HG03064 (cell line): ENCODE data around the gene CCDC73.
"Not testable (repeated sequence)": the region's sequence is repeated elsewhere in the genome, so short reads cannot be mapped to it uniquely, and the experiment has no call there.

Experiments used
- ATAC-seq: cut with Tn5 transposase; IDR thresholded peaks from one replicate; pipeline ENCODE4 v1.9.1; 2021; ENCODE audit warnings: low read depth; ENCODE audit not compliant: unreplicated experiment

Gene CCDC73

GRCh38 chr11:32794439-32794838, at the start of gene CCDC73:
Gene CCDC73 (minus strand): TSS chr11:32794662. CDS start chr11:32760243, 34,419 bp downstream.
- no peak for ATAC-seq

GRCh38 chr11:32843544-32843943, 49.1 kb upstream of the CCDC73 start:
- no peak for ATAC-seq

- ATAC-seq, result no peak
These were observed 46.1 kb upstream of the CCDC73 start for GRCh38 chr11:32840587-32840986.

- no peak for ATAC-seq
These were observed 44.8 kb upstream of the CCDC73 start for GRCh38 chr11:32839308-32839707.

GRCh38 chr11:32838505-32839274, 44.2 kb upstream of the CCDC73 start:
- ATAC-seq, result no peak

- no peak for ATAC-seq
These were observed 42.5 kb upstream of the CCDC73 start for GRCh38 chr11:32836946-32837345.

GRCh38 chr11:32833921-32834320, 39.5 kb upstream of the CCDC73 start:
- no peak for ATAC-seq

- ATAC-seq, result no peak
These were observed 36.8 kb upstream of the CCDC73 start for GRCh38 chr11:32831221-32831620.

GRCh38 chr11:32830796-32831195, 36.3 kb upstream of the CCDC73 start:
- no peak for ATAC-seq

- ATAC-seq, result peak; percentile 9
These were observed 35.9 kb upstream of the CCDC73 start for GRCh38 chr11:32830413-32830738.

- peak; percentile 83 for ATAC-seq
These were observed 35.4 kb upstream of the CCDC73 start, which contains the start of gene PRRG4 for GRCh38 chr11:32829680-32830412. Gene PRRG4 (plus strand): TSS chr11:32829927. CDS start chr11:32830530, 603 bp downstream.

- ATAC-seq, result peak; percentile 28
These were observed 34.8 kb upstream of the CCDC73 start for GRCh38 chr11:32829157-32829679.

GRCh38 chr11:32827276-32827675, 32.8 kb upstream of the CCDC73 start:
- ATAC-seq, result no peak

- ATAC-seq, result no peak
These were observed 31.7 kb upstream of the CCDC73 start for GRCh38 chr11:32826113-32826512.

GRCh38 chr11:32823617-32824016, 29.2 kb upstream of the CCDC73 start:
- ATAC-seq, result not testable (repeated sequence)

- ATAC-seq, result no peak
These were observed 27.6 kb upstream of the CCDC73 start for GRCh38 chr11:32821917-32822560.

- ATAC-seq, result no peak
These were observed 27.1 kb upstream of the CCDC73 start for GRCh38 chr11:32821517-32821916.

- ATAC-seq, result no peak
These were observed 26.0 kb upstream of the CCDC73 start for GRCh38 chr11:32820497-32820896.

- no peak for ATAC-seq
These were observed 24.7 kb upstream of the CCDC73 start for GRCh38 chr11:32819187-32819586.

- no peak for ATAC-seq
These were observed 23.4 kb upstream of the CCDC73 start for GRCh38 chr11:32817852-32818183.

- ATAC-seq, result no peak
These were observed 22.9 kb upstream of the CCDC73 start for GRCh38 chr11:32817181-32817851.
